GM12874 (cell line): ENCODE results near the gene CACNA2D3.

Experiments
- TF ChIP-seq, protein P1 (sequence below): IDR thresholded peaks from 2 replicates; pipeline ENCODE4 v1.5.1; 2011; ENCODE audit warnings: low read depth, mild to moderate bottlenecking, control low read depth, low read length, moderate library complexity; ENCODE audit not compliant: insufficient read depth

Gene CACNA2D3

DNA sequence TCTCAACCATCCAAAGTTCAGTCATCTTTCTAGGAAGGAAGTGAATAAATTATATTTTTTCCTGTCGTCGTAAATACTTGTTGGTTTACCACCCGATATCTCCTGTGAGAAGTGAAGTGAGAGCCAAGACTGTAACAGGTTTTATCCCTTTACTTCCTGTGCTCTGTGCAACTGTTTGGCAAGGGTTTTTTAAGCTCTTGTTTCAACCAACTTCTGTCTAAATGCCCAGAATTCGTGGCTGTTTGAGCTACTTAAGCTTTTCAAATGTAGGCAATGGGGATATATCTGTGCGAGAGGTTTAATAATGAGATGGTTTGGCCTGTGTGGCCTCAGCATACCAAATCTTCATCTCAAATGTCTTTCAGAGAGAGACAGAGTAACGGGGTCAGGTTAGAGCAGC, 670.8 kb downstream of the CACNA2D3 start:
- TF ChIP-seq, protein P1, sequence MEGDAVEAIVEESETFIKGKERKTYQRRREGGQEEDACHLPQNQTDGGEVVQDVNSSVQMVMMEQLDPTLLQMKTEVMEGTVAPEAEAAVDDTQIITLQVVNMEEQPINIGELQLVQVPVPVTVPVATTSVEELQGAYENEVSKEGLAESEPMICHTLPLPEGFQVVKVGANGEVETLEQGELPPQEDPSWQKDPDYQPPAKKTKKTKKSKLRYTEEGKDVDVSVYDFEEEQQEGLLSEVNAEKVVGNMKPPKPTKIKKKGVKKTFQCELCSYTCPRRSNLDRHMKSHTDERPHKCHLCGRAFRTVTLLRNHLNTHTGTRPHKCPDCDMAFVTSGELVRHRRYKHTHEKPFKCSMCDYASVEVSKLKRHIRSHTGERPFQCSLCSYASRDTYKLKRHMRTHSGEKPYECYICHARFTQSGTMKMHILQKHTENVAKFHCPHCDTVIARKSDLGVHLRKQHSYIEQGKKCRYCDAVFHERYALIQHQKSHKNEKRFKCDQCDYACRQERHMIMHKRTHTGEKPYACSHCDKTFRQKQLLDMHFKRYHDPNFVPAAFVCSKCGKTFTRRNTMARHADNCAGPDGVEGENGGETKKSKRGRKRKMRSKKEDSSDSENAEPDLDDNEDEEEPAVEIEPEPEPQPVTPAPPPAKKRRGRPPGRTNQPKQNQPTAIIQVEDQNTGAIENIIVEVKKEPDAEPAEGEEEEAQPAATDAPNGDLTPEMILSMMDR: no peak

DNA sequence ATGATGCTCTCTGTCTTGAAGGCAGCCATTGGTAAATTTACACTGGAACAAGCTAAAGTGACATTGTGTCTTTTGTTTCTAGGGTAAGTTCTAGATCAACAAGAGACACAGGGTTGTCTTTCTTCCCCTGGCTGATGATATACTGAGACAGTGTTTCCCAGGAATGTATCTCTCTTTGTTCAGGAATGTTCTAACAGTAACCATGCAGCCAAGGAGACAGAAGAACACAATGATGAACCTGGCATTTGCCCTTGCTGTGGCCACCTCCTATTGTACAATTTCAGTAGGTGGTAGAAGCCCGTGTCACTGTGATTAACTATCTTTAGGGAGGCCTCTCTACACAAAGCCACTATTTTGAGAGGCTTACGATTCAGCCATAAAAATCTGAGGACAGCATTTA, 674.8 kb downstream of the CACNA2D3 start:
- TF ChIP-seq, protein P1: no peak

DNA sequence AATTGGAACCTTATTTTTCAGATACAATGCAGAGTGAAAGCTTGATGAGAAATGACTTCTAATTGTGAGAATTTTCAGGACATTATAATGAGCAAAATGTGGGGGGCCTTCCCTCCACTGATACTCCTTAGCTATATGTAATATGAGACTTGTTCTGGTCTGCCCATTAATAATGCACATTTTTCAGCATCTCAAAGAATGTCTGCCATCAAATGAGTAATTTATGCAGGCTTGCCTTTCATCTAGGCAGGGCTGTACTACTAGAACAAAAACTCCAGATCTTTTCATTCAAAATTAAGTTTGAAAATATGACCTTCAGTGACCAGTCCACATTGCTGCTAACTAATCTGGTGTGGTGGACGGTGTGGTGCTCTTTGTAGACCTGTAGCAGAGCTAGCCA, 678.1 kb downstream of the CACNA2D3 start:
- TF ChIP-seq, protein P1: no peak

DNA sequence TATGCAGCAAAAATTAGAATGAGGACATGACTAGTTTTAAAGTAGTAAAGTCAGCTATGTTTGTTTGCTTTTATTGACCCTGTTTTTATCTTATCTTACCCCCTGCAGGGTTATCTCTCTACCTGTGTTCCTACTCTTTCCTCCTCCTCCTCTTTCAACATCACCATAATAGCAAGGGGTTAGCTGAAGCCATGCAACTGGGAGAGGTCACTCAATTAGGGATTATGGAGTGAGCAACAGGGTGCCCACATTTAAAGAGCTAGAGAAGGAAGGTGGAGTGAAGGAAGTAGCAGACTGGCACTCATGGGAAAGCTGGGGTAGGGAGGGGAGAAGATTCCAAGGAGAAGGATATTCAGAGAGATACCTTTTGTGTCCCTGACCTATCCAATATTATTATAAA, 679.6 kb downstream of the CACNA2D3 start:
- TF ChIP-seq, protein P1: no peak

DNA sequence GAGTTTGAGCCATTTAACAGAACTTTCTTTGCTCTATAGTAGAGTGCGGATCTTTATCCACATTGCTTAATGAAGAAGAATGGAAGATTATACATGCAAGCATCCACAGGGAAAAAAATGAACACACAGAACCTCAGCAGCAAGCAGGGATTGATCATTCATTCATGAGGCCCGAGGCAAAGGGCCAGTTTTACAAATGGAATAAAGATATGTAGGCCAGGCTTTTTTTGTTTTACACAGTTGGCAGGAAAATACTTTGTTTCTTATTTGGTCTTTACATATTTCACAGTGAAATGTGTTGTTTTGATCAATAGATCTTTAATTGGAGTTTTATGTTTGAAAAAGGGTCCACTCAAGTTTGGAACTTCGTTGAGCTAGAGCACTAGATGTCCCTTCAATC, 688.0 kb downstream of the CACNA2D3 start:
- TF ChIP-seq, protein P1: no peak

DNA sequence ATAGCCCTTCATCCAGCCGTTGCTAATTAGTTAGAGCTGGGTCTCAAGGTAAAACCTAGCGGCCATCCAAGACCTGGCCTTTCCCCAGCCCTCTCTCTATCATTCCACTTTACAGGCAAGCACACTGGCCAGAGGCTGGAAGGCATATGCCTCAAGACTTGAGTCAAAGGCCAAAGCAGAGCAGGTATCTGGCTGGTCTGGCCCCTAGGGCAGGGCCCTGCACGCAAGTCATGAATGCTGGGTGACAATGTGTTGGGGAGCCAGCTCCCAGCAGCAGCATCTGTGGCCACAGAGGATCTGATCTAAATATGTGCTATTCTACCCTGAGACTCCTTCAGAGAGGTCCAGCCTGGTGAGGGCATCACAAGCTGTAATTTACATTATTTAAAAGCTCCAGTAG, 691.9 kb downstream of the CACNA2D3 start:
- TF ChIP-seq, protein P1: no peak

DNA sequence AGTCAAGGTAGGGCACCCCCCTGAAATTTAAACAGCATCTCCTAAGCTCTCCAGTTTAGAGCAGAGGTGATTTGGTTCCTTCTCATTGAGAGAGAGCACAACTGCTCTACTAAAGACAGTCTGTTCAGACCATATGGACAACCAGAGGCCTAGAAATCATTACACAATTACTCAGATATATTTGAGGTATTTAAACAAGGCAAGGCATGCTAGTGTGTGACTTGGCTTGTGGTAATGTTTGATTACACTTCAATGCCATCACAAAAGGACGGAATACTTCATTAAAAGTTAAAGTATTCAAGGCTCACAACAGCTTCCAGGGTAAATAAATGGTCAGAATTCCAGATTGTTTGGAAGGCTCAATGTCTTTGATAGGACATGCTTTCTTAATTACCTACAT, 695.3 kb downstream of the CACNA2D3 start:
- TF ChIP-seq, protein P1: no peak

DNA sequence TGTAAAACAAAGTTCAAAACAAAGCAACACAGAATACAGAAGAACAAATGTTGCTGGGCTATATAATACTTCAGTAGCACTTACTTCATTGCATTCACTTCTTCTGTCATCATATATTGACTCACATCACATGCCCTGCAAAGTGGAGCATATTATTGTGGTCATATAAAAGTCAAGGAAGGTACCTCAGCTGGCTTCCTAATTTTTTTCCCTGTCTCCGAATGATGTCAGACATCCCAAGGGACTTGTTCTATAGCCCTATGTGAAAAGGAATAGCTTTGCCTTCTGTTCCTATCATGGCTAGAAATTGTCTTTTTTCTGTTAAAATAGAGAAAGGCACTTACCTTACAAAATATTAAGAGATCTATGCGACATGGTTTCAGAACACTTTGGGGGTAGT, 696.1 kb downstream of the CACNA2D3 start:
- TF ChIP-seq, protein P1: no peak
